Activated CD8-positive, alpha-beta T cell treated with anti-CD3 and anti-CD28 coated beads for 36 hours (primary cell): ENCODE data around the gene ARMC3. TPM values are rescaled to one million over a fixed set of nuclear protein-coding genes. Genes with fewer than 3 reads are reported as not detected.

Experiments used
- ATAC-seq: fragments of 200-7000 bp; cut with Tn5 transposase; one replicate; pipeline ENCODE4 v1.10.0; 2021; ENCODE audit warnings: mild to moderate bottlenecking, moderate library complexity
- CTCF ChIA-PET: fragments of 350-600 bp; sonication (Branson Sonifier 250); formaldehyde crosslinking; loops from one replicate; lab custom pipeline; 2021; ENCODE audit warnings: antibody characterized with exemption; lab: Charles Lee
- POLR2A ChIA-PET: fragments of 350-600 bp; sonication (Branson Sonifier 250); formaldehyde crosslinking; loops from one replicate; lab custom pipeline; 2021; ENCODE audit warnings: antibody characterized with exemption; lab: Charles Lee
- DNase-seq: peaks from one replicate; pipeline ENCODE4 v3.0.0-alpha.2; 2020
- H3K27ac Mint-ChIP-seq: one replicate; pipeline ENCODE4 v1.8.0; 2021; ENCODE audit warnings: mild to moderate bottlenecking, mixed read lengths
- H3K27me3 Mint-ChIP-seq: one replicate; pipeline ENCODE4 v1.8.0; 2021; ENCODE audit warnings: mixed read lengths
- H3K36me3 Mint-ChIP-seq: one replicate; pipeline ENCODE4 v1.8.0; 2021; ENCODE audit warnings: low read depth, mixed read lengths
- H3K4me1 Mint-ChIP-seq: one replicate; pipeline ENCODE4 v1.8.0; 2021; ENCODE audit warnings: low read depth, mixed read lengths
- H3K4me3 Mint-ChIP-seq: one replicate; pipeline ENCODE4 v1.8.0; 2021; ENCODE audit warnings: mild to moderate bottlenecking, moderate library complexity, mixed read lengths
- H3K9me3 Mint-ChIP-seq: one replicate; pipeline ENCODE4 v1.8.0; 2021; ENCODE audit warnings: mixed read lengths
- CTCF ChIP-seq: fragments of 200-600 bp; IDR thresholded peaks from one replicate; pipeline ENCODE4 v1.8.0; 2022; ENCODE audit warnings: antibody characterized with exemption, mild to moderate bottlenecking
- intact Hi-C: fragments of 100-400 bp; cut with micrococcal nuclease; formaldehyde crosslinking; loops from one replicate; pipeline ENCODE4 v1.10.0; 2022
- total RNA-seq, 2 experiments: library from RNA; stranded (reverse); gene quantifications; one replicate each; pipeline ENCODE4 v1.2.3, GENCODE V29; 2021

The ARMC3 gene
- total RNA-seq, 2 experiments from 2014 or later = not detected

GRCh38 chr10:22911889-22912762, 15.7 kb upstream of the ARMC3 start:
- ChIA-PET CTCF (no interaction called here), POLR2A (no interaction called here)
- H3K27me3 Mint-ChIP-seq = no peaks in the 10 kb centered on the region
- no peak overlapping the region for H3K4me3 Mint-ChIP-seq
- no peak for ATAC-seq
- H3K27ac Mint-ChIP-seq = no peak overlapping the region
- intact Hi-C loops = no loop called here
- peaks cover 8% of the 10 kb centered on the region for H3K36me3 Mint-ChIP-seq
- DNase-seq = no peak
- peaks cover 13% of the 10 kb centered on the region for H3K4me1 Mint-ChIP-seq
- TF ChIP-seq CTCF = no peak
- peaks cover 24% of the 10 kb centered on the region for H3K9me3 Mint-ChIP-seq

GRCh38 chr10:22912763-22913384, 15.0 kb upstream of the ARMC3 start:
- ChIA-PET POLR2A (no interaction called here), CTCF (no interaction called here)
- intact Hi-C loops = no loop called here
- Mint-ChIP-seq H3K27ac (no peak overlapping the region), H3K9me3 (peaks cover 18% of the 10 kb centered on the region), H3K36me3 (peaks cover 4% of the 10 kb centered on the region), H3K27me3 (no peaks in the 10 kb centered on the region), H3K4me1 (peaks cover 13% of the 10 kb centered on the region), H3K4me3 (no peak overlapping the region)
- no peak for ATAC-seq
- TF ChIP-seq CTCF = no peak
- DNase-seq = no peak

- CTCF ChIA-PET = no interaction called here
Observed at GRCh38 chr10:22913474-22914092, 14.3 kb upstream of the ARMC3 start.

GRCh38 chr10:22915314-22915713, 12.5 kb upstream of the ARMC3 start:
- intact Hi-C loops = no loop called here
- DNase-seq = no peak
- no peak for TF ChIP-seq CTCF
- no peaks in the 10 kb centered on the region for H3K36me3 Mint-ChIP-seq
- H3K4me3 Mint-ChIP-seq = no peak overlapping the region
- POLR2A ChIA-PET = no interaction called here
- peaks cover 3% of the 10 kb centered on the region for H3K9me3 Mint-ChIP-seq
- ATAC-seq = no peak
- CTCF ChIA-PET = no interaction called here
- H3K4me1 Mint-ChIP-seq = peaks cover 10% of the 10 kb centered on the region
- no peaks in the 10 kb centered on the region for H3K27me3 Mint-ChIP-seq
- H3K27ac Mint-ChIP-seq = no peak overlapping the region

More at GRCh38 chr10:22913474-22914092, 14.3 kb upstream of the ARMC3 start:
- TF ChIP-seq CTCF = no peak
- ATAC-seq = peak; percentile 45
- POLR2A ChIA-PET = no interaction called here
- no peak overlapping the region for H3K27ac Mint-ChIP-seq
- peaks cover 13% of the 10 kb centered on the region for H3K4me1 Mint-ChIP-seq
- DNase-seq = peak; percentile 7
- H3K36me3 Mint-ChIP-seq = peaks cover 4% of the 10 kb centered on the region
- peaks cover 13% of the 10 kb centered on the region for H3K9me3 Mint-ChIP-seq
- H3K27me3 Mint-ChIP-seq = no peaks in the 10 kb centered on the region
- intact Hi-C loops = no loop called here
- H3K4me3 Mint-ChIP-seq = no peak overlapping the region
